OCI-LY3 (cell line): ENCODE results near the gene ADARB1.

Experiments used
- CTCF ChIP-seq: fragments of 200-600, 300-600 bp; sonication (generic); IDR thresholded peaks from 2 replicates; pipeline ENCODE4 v1.5.1; 2014; ENCODE audit warnings: antibody characterized with exemption, low read length, low read depth
- EZH2phosphoT487 ChIP-seq: fragments of 200-600 bp; shearing (Covaris generic); IDR thresholded peaks from 2 replicates; pipeline ENCODE4 v1.6.1; 2018; ENCODE audit warnings: antibody characterized with exemption, mixed run types, low read depth

DNA sequence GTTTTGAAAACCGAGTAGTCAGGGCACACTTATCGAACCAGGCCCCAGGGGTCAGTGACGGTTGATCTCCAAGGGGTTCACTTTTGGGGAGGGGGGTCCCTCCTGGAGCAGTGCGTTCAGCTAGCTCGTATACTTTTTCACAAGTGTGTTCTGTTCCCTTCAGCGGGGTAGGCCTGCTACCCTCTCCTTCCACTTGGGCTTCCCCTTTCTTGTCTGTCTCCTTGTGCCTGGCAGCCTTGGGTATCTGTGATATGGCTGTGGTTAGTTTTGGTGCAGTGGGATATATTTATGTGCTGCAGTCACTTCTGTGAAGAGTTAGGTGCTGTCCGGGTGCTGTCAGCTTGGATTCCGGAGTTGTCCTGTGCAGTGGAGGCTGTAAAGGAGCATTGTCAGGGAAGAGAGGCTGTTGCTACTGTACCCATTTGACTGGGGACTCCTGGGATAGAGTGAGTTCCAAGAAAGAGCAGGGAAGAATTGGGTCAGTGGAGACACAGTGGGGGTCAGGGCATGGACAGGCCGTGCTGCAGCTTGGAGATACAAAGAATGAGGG is 29.7 kb downstream of the ADARB1 start:
- TF ChIP-seq CTCF (no peak), EZH2phosphoT487 (no peak)
